Right lobe of liver (tissue), 6 donors: ENCODE results near the gene CYBB. TPM values are rescaled to one million over a fixed set of nuclear protein-coding genes. Genes with fewer than 3 reads are reported as not detected.
"Not testable (repeated sequence)": the region's sequence is repeated elsewhere in the genome, so short reads cannot be mapped to it uniquely, and the experiment has no call there.

Source experiments
- ATAC-seq, 4 donors: fragments of 200-7000 bp; cut with Tn5 transposase; one replicate each; pipeline ENCODE4 v1.9.1; 2020; ENCODE audit warnings: mild to moderate bottlenecking in 4 of 4, moderate library complexity in 4 of 4
- DNase-seq, 3 donors: peaks; one replicate each; pipeline ENCODE4 v3.0.0-alpha.2; 2020
- H3K27ac ChIP-seq, 3 donors: fragments of 200-600 bp; one replicate each; pipeline ENCODE4 v1.8.0; 2022
- H3K27me3 ChIP-seq, 2 donors: fragments of 200-600 bp; one replicate each; pipeline ENCODE4 v1.8.0; 2022
- H3K36me3 ChIP-seq, 4 donors: fragments of 200-600 bp; sonication (generic) in 1 of 4; one replicate each; pipeline versions ENCODE4 v1.5.1 to v1.8.0; 2017 to 2022; ENCODE audit warnings: control low read depth in 1 of 4
- H3K4me1 ChIP-seq, 4 donors: fragments of 200-600 bp; sonication (generic) in 1 of 4; one replicate each; pipeline versions ENCODE4 v1.5.1 to v1.8.0; 2017 to 2022; ENCODE audit warnings: control low read depth in 1 of 4
- H3K4me3 ChIP-seq, 3 donors: fragments of 200-600 bp; one replicate each; pipeline ENCODE4 v1.8.0; 2022
- H3K9me3 ChIP-seq, 4 donors: fragments of 200-600 bp; sonication (generic) in 1 of 4; one replicate each; pipeline versions ENCODE4 v1.5.1 to v1.8.0; 2017 to 2022; ENCODE audit warnings: control low read depth in 1 of 4
- POLR2A ChIP-seq: fragments of 450-650 bp; IDR thresholded peaks from one replicate; pipeline ENCODE4 v1.6.1; 2017; ENCODE audit warnings: antibody characterized with exemption, mild to moderate bottlenecking
- WGBS: methylation state at CpG from one replicate; pipeline ENCODE4 v1.1.6; 2018; ENCODE audit warnings: low coverage, low lambda C conversion rate; ENCODE audit not compliant: insufficient coverage; ENCODE audit errors: missing lambda C conversion rate; 5-methylcytosine and 5-hydroxymethylcytosine counted together
- intact Hi-C, 2 donors: fragments of 100-400 bp; cut with DNase I; formaldehyde crosslinking; loops; one replicate each; pipeline versions ENCODE4 v1.11.2 to v1.14.1; 2022
- total RNA-seq, 6 experiments: library from RNA; depleted of rRNA in 2 of 6; stranded (reverse); fragments of >200 nt in 2 of 6; fragmentation: NEBNext Ultra II Directional in 3 of 6; extraction: Animal tissue kit (Norgen Biotek cat#: 25700) in 3 of 6; gene quantifications; one replicate each; pipeline versions ENCODE4 v1.1.0 to v1.2.4, GENCODE V29; 2016 to 2023
- TF ChIP-seq, protein P1 (sequence below), 4 donors: fragments of 200-600 bp in 3 of 4; fragments of 450-650 bp in 1 of 4; IDR thresholded peaks; one replicate each; pipeline versions ENCODE4 v1.5.1 to v1.8.0; 2016 to 2022; ENCODE audit warnings: antibody characterized with exemption in 4 of 4, mild to moderate bottlenecking in 2 of 4
- donor health status: DM: no; HTN: yes; CAD: no.
- donor health status: DM: no; HTN: no; CAD: no.
- donor health status: DM: no; HTN: no; CAD: no.
- donor health status: DM: no; HTN: yes; CAD: no.
- donor health status: DM: no; HTN: yes; CAD: no.

CYBB gene
- total RNA-seq, 6 experiments from 2014 or later = 5.7 to 39.4 (median 10.0) TPM

DNA sequence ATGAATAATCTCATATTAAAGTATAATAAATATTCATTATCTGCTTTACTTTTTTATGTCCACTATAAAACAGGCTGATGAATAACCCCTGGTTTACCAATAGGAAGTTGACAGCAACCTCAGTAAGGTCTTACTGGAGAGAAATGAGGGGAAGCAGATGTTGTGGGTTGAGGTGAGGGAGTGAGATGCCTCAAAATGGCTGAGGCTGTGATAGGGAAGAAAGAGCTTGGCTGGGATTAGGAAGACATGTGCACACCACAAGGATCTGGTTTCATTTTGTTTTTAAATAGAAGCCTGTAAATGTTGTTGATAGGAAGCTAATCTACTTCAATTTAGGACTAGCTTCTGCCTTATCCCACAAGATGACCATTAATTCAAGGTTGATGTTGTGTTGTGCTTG, 14.4 kb upstream of the CYBB start:
- Histone ChIP-seq H3K4me3 (no peak overlapping the region), H3K27me3 (peaks cover 0 to 7% of the 10 kb centered on the region in 2 donors), H3K9me3 (no peaks in the 10 kb centered on the region), H3K4me1 (no peaks in the 10 kb centered on the region), H3K27ac (no peak overlapping the region), H3K36me3 (no peaks in the 10 kb centered on the region)
- intact Hi-C loops = no loop called here
- TF ChIP-seq, protein P1, sequence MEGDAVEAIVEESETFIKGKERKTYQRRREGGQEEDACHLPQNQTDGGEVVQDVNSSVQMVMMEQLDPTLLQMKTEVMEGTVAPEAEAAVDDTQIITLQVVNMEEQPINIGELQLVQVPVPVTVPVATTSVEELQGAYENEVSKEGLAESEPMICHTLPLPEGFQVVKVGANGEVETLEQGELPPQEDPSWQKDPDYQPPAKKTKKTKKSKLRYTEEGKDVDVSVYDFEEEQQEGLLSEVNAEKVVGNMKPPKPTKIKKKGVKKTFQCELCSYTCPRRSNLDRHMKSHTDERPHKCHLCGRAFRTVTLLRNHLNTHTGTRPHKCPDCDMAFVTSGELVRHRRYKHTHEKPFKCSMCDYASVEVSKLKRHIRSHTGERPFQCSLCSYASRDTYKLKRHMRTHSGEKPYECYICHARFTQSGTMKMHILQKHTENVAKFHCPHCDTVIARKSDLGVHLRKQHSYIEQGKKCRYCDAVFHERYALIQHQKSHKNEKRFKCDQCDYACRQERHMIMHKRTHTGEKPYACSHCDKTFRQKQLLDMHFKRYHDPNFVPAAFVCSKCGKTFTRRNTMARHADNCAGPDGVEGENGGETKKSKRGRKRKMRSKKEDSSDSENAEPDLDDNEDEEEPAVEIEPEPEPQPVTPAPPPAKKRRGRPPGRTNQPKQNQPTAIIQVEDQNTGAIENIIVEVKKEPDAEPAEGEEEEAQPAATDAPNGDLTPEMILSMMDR (IDR thresholded peaks at IDR 0.05) = no peak
- TF ChIP-seq POLR2A = no peak
- DNase-seq = no peak
- no peak for ATAC-seq

DNA sequence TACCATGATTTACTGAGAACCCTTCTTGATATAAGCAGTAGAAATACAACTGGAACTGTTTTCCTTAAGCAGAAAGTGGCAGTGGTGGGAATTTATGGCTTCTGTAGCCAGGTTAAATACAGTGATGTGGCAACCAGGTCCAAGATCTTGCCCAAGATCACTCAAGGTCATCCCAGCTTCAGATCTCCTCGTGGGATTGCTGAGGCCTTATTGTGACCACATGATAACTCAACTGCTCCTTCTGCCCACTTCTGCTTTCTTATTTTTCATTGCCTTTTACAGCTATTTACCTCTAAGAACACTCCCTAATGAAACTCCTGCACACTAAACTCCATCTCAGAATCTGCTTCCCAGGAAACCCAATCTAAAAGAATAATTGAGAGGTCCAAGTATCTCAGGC, 12.4 kb upstream of the CYBB start:
- Histone ChIP-seq H3K4me1 (no peaks in the 10 kb centered on the region), H3K9me3 (no peaks in the 10 kb centered on the region), H3K36me3 (no peaks in the 10 kb centered on the region), H3K27me3 (peaks cover 0 to 7% of the 10 kb centered on the region in 2 donors), H3K4me3 (no peak overlapping the region), H3K27ac (no peak overlapping the region)
- intact Hi-C loops = no loop called here
- WGBS = 25% methylated on average over 1 of the region's 1 CpG
- ATAC-seq = no peak
- no peak for DNase-seq
- TF ChIP-seq, protein P1 (IDR thresholded peaks at IDR 0.05) = no peak
- TF ChIP-seq POLR2A = no peak

DNA sequence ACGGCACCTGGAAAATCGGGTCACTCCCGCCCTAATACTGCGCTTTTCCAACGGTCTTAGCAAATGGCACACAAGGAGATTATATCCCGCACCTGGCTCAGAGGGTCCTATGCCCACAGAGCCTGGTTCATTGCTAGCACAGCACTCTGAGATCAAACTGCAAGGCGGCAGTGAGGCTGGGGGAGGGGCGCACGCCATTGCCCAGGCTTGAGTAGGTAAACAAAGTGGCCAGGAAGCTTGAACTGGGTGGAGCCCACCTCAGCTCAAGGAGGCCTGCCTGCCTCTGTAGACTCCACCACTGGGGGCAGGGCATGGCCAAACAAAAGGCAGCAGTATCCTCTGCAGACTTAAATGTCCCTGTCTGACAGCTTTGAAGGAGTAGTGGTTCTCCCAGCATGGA, 11.0 kb upstream of the CYBB start:
- 60% methylated on average over 1 of the region's 9 CpGs for WGBS
- DNase-seq, H3K27ac ChIP-seq, H3K4me1 ChIP-seq, H3K36me3 ChIP-seq, H3K9me3 ChIP-seq, ATAC-seq, intact Hi-C loops, H3K27me3 ChIP-seq, H3K4me3 ChIP-seq: not testable (repeated sequence)

GRCh38 chrX:37776283-37776986, 3.4 kb upstream of the CYBB start:
- Histone ChIP-seq H3K4me3 (no peak overlapping the region), H3K27me3 (no peaks in the 10 kb centered on the region), H3K4me1 (no peaks in the 10 kb centered on the region), H3K27ac (no peak overlapping the region), H3K9me3 (no peaks in the 10 kb centered on the region), H3K36me3 (no peaks in the 10 kb centered on the region)
- TF ChIP-seq POLR2A = no peak
- TF ChIP-seq, protein P1 (IDR thresholded peaks at IDR 0.05) = no peak
- ATAC-seq (no peak), DNase-seq (no peak)
- intact Hi-C loops = no loop called here

- 24% methylated on average over 2 of the region's 2 CpGs for WGBS
- no peak overlapping the region for H3K27ac ChIP-seq
Measured at GRCh38 chrX:37776987-37777325, 2.9 kb upstream of the CYBB start.

More at GRCh38 chrX:37776987-37777325, 2.9 kb upstream of the CYBB start:
- no peaks in the 10 kb centered on the region for H3K9me3 ChIP-seq
- H3K4me1 ChIP-seq = no peaks in the 10 kb centered on the region
- no peak overlapping the region for H3K4me3 ChIP-seq
- H3K36me3 ChIP-seq = no peaks in the 10 kb centered on the region
- TF ChIP-seq, protein P1 (IDR thresholded peaks at IDR 0.05) = no peak
- no peak for TF ChIP-seq POLR2A
- intact Hi-C loops = no loop called here
- DNase-seq = no peak
- ATAC-seq = no peak
- no peaks in the 10 kb centered on the region for H3K27me3 ChIP-seq
